ENCODE results near the gene SYNJ2BP.
A peak's percentile ranks its signal among the peaks of the same experiment; 100 is the strongest.
"Not testable (repeated sequence)": the region's sequence is repeated elsewhere in the genome, so short reads cannot be mapped to it uniquely, and the experiment has no call there.

Gene SYNJ2BP, protein sequence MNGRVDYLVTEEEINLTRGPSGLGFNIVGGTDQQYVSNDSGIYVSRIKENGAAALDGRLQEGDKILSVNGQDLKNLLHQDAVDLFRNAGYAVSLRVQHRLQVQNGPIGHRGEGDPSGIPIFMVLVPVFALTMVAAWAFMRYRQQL

DNA sequence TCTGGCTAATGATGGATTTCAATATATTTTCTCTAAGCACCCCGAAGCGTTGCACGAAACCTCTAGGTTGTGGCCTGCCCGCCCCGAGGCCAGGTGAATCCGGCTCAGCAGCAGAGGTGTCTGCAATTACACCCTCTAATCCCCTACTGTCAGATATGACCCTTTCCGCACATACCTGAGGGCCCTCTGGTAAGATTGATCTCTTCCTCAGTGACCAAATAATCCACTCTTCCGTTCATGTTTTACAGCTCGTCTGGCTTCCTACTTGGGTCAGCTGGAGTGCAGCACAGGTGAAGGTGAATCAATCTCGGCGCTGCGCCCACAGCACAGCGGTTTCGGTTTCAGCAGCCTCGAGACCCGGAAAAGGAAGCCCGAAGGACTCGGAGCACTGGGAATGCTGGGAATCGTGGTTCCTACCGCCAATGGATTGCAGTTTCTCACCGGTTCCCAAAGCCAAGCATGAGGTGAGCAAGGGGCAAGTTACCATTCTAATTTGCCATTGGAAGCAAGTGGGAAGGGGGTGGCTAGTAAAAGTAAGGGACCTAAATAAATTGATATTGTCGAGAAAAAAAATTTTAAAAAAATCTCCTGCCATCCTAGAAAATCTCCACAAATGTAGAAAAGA lies at the start of gene SYNJ2BP:
Gene SYNJ2BP, minus strand, starts transcription at position 366 of the 625 bp plus-strand sequence. Its CDS starts 127 bp downstream, at position 239.
- Histone ChIP-seq H3K9ac (ENCODE audit: low read depth, low read length) (peak within 1 kb of the TSS; percentile 86), H3K36me3 (ENCODE audit: control insufficient read depth, insufficient read depth, low read length) (peaks cover 12% of the 10 kb centered on the region), H3K27me3 (ENCODE audit: control insufficient read depth, insufficient read depth, low read length) (no peaks in the 10 kb centered on the region), H3K4me1 (ENCODE audit: control insufficient read depth, insufficient read depth, low read length) (peaks cover 12% of the 10 kb centered on the region), H3K27ac (ENCODE audit: low read depth, low read length) (peak within 1 kb of the TSS; percentile 81), H3K9me3 (ENCODE audit: control insufficient read depth, insufficient read depth, low read length) (no peaks in the 10 kb centered on the region), H3K4me3 (ENCODE audit: low read depth, low read length) (peak within 1 kb of the TSS; percentile 95)

DNA sequence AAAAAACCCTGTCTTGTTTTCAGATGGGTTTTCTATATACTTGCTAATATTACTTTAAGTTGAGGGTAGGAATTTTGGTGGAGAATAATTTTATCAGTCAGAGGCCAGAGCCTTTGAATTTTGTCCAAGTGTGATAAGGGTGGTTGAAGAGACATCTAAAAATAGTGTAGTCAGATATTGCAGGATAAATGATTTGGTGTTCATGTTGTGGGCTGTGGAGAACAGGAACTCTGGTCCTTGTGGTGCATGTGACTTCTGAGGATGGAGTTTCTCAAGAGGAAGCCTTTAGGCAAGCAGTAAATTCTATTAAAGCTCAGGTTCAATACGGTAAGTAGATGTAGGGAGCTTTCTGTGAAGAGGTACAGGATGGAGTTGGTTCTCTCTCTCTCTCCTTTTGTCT lies 37.8 kb upstream of the SYNJ2BP start:
- Histone ChIP-seq H3K9me3 (ENCODE audit: control insufficient read depth, insufficient read depth, low read length) (no peaks in the 10 kb centered on the region), H3K4me3 (ENCODE audit: low read depth, low read length) (no peak overlapping the region), H3K4me1 (ENCODE audit: control insufficient read depth, insufficient read depth, low read length) (no peaks in the 10 kb centered on the region), H3K27ac (ENCODE audit: low read depth, low read length) (no peak overlapping the region), H3K9ac (ENCODE audit: low read depth, low read length) (no peak overlapping the region), H3K27me3 (ENCODE audit: control insufficient read depth, insufficient read depth, low read length) (no peaks in the 10 kb centered on the region), H3K36me3 (ENCODE audit: control insufficient read depth, insufficient read depth, low read length) (no peaks in the 10 kb centered on the region)

DNA sequence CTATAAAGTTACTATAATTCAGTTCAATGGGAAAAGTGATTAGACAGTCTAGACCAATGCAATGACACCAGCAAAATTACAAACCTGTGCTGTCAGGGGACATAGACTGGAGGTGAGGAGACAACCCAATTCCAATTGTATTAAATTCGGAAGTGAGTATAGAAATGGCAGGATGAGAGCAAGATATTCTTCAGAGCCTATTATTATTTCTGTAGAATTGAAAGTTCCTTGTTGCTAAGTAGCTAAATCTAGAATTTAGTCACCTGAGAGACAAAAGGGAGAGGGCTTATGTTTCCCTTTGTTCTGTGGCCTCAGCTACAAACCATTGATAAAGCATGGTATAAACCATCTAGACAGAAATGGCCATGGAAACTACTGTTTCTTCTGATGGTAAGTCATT lies 35.0 kb upstream of the SYNJ2BP start, which contains the start of gene ADAM21:
Gene ADAM21, plus strand, starts transcription at position 301 of the 400 bp plus-strand sequence. CDS start 5,326 bp downstream, outside the sequence.
- H3K9ac ChIP-seq (ENCODE audit: low read depth, low read length): no peak within 1 kb of the TSS

DNA sequence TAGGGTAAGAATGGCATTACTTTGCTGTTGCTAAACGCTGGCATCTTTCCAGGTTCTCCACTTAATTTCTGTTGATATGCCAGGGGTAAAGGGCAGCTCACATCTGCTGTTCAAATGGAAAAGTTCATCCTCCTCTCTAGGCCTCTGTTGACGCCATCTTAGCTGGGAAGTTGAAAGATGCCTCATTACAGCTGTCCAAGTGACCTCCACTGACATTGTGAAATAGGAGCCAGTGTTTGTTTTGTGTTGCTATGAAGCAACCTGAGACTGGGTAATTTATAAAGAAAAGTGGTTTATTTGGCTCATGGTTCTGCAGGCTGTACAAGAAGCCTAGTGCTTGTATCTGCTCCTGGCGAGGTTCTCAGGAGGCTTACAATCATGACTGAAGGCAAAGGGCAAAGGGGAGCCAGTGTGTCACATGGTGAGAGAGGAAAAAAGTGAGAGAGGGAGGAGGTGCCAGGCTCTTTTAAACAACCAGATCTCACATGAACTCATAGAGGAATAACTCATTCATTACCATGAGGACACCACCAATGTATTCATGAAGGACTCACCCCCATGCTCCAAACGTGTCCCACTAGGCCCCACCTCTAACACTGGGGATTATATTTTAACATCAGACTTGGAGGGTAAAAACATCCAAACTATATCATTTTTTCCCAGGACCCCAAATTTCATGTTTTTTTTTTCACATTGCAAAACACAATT lies 31.9 kb upstream of the SYNJ2BP start:
- Histone ChIP-seq H3K36me3 (ENCODE audit: control insufficient read depth, insufficient read depth, low read length) (no peaks in the 10 kb centered on the region), H3K27me3 (ENCODE audit: control insufficient read depth, insufficient read depth, low read length) (no peaks in the 10 kb centered on the region), H3K27ac (ENCODE audit: low read depth, low read length) (no peak overlapping the region), H3K4me3 (ENCODE audit: low read depth, low read length) (no peak overlapping the region), H3K9me3 (ENCODE audit: control insufficient read depth, insufficient read depth, low read length) (peaks cover 36% of the 10 kb centered on the region), H3K9ac (ENCODE audit: low read depth, low read length) (no peak overlapping the region), H3K4me1 (ENCODE audit: control insufficient read depth, insufficient read depth, low read length) (no peaks in the 10 kb centered on the region)

More for the DNA sequence above, 35.0 kb upstream of the SYNJ2BP start, which contains the start of gene ADAM21:
- Histone ChIP-seq H3K36me3 (ENCODE audit: control insufficient read depth, insufficient read depth, low read length) (no peaks in the 10 kb centered on the region), H3K4me3 (ENCODE audit: low read depth, low read length) (no peak within 1 kb of the TSS), H3K27me3 (ENCODE audit: control insufficient read depth, insufficient read depth, low read length) (no peaks in the 10 kb centered on the region), H3K4me1 (ENCODE audit: control insufficient read depth, insufficient read depth, low read length) (no peaks in the 10 kb centered on the region), H3K9me3 (ENCODE audit: control insufficient read depth, insufficient read depth, low read length) (peaks cover 10% of the 10 kb centered on the region; the same call in 1 of the 2 replicates), H3K27ac (ENCODE audit: low read depth, low read length) (no peak within 1 kb of the TSS)

DNA sequence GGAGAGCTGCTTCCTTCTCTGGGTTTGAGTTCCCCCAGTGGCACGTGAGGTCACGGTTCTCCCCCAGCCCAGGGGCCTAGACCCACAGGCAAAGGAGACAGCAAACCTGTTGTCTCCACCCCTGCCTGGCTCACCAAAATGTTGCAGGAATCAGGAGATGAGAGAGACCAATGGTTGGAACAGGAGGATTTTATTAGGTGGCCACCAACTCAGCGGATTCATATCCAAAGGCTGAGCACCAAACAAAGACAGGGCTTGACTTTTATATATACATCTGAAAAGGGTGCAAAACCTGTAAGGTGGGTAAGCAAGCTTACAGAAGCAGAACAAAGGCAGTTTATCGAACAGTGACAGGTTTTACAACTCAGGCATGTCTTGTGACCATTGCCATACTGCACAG lies 25.9 kb upstream of the SYNJ2BP start:
- Histone ChIP-seq H3K4me1 (ENCODE audit: control insufficient read depth, insufficient read depth, low read length) (no peaks in the 10 kb centered on the region), H3K4me3 (ENCODE audit: low read depth, low read length) (no peak overlapping the region), H3K9ac (ENCODE audit: low read depth, low read length) (no peak overlapping the region), H3K9me3 (ENCODE audit: control insufficient read depth, insufficient read depth, low read length) (peaks cover 70% of the 10 kb centered on the region), H3K27me3 (ENCODE audit: control insufficient read depth, insufficient read depth, low read length) (no peaks in the 10 kb centered on the region), H3K27ac (ENCODE audit: low read depth, low read length) (no peak overlapping the region), H3K36me3 (ENCODE audit: control insufficient read depth, insufficient read depth, low read length) (no peaks in the 10 kb centered on the region)

DNA sequence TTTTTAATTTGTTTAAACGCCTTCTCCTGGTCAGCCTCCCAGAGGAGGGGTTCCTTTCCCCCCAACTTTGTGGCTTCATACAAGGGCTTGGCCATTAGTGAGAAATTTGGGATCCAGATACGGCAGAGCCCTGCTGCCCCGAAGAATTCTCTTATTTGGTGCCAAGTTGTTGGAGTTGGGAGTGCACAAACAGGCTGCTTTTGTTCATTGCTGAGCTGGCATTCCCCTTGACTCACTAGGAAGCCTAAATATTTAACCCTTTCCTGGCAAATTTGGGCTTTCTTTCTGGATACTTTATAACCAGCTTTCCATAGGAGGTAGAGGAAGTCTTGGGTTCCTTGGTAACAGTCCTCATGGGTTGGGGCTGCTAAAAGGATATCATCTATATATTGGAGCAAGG lies 24.8 kb upstream of the SYNJ2BP start:
- Histone ChIP-seq H3K4me3 (ENCODE audit: low read depth, low read length) (no peak overlapping the region), H3K27ac (ENCODE audit: low read depth, low read length) (no peak overlapping the region), H3K9me3 (ENCODE audit: control insufficient read depth, insufficient read depth, low read length) (peaks cover 69% of the 10 kb centered on the region), H3K36me3 (ENCODE audit: control insufficient read depth, insufficient read depth, low read length) (no peaks in the 10 kb centered on the region), H3K4me1 (ENCODE audit: control insufficient read depth, insufficient read depth, low read length) (no peaks in the 10 kb centered on the region), H3K27me3 (ENCODE audit: control insufficient read depth, insufficient read depth, low read length) (no peaks in the 10 kb centered on the region), H3K9ac (ENCODE audit: low read depth, low read length) (no peak overlapping the region)

DNA sequence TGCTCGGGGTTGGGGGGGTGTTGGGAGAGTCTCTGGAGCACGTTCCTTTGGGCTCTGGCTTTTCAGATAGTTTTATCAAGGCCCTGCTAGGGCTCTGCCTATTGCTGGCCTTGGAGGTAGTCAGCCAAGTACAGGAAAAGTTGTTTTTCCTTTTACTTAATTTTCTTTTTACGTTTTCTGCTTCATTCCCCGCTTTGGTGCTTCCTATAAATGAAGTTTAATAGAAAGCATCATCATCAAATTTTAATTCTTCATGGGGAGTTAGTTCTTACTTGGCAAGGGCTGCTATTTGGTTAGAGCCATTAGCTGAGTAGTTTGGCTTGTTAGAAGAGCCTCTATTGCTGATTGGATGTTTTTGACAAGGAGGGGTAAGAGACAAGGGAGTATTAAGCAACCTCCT lies 20.0 kb upstream of the SYNJ2BP start:
- Histone ChIP-seq H3K4me1 (ENCODE audit: control insufficient read depth, insufficient read depth, low read length) (no peaks in the 10 kb centered on the region), H3K9ac (ENCODE audit: low read depth, low read length) (no peak overlapping the region), H3K9me3 (ENCODE audit: control insufficient read depth, insufficient read depth, low read length) (peaks cover 38% of the 10 kb centered on the region), H3K36me3 (ENCODE audit: control insufficient read depth, insufficient read depth, low read length) (no peaks in the 10 kb centered on the region), H3K4me3 (ENCODE audit: low read depth, low read length) (no peak overlapping the region), H3K27me3 (ENCODE audit: control insufficient read depth, insufficient read depth, low read length) (no peaks in the 10 kb centered on the region), H3K27ac (ENCODE audit: low read depth, low read length) (no peak overlapping the region)

DNA sequence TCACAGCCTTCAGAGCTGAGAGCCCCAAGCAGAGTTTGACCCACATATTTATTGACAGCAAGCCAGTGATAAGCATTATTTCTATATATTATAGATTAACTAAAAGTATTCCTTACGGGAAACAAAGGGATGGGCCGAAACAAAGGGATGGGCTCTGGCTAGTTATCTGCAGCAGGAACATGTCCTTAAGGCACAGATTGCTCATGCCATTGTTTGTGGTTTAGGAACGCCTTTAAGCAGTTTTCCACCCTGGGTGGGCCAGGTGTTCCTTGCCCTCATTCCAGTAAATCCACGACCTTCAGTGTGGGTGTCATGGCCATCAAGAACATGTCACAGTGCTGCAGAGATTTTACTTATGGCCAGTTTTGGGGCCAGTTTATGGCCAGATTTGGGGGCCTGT lies 9.7 kb upstream of the SYNJ2BP start:
- H3K36me3 ChIP-seq (ENCODE audit: control insufficient read depth, insufficient read depth, low read length): not testable (repeated sequence)

DNA sequence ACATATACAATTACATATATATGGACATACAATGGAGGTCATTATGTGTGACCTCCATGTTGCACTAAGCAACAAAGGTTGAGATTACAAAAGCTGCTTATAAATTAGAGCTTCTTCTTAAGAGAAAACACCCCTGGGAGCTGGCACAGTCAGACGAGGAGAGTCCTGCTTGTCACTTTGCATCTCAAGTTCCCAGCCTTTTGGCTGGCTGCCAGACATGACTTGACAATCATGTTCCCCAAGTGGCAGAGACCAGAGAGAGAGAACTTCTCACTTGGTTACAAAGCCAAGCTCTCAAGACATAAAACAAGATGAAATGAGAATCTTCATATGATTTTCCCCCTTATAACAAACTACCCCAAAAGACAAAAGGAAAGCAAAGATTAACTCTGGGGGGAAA lies 8.5 kb upstream of the SYNJ2BP start:
- H3K27ac ChIP-seq (ENCODE audit: low read depth, low read length): no peak overlapping the region
- H3K4me1 ChIP-seq (ENCODE audit: control insufficient read depth, insufficient read depth, low read length): no peaks in the 10 kb centered on the region
- no peaks in the 10 kb centered on the region for H3K27me3 ChIP-seq (ENCODE audit: control insufficient read depth, insufficient read depth, low read length)
- H3K4me3 ChIP-seq (ENCODE audit: low read depth, low read length): no peak overlapping the region
- H3K36me3 ChIP-seq (ENCODE audit: control insufficient read depth, insufficient read depth, low read length): no peaks in the 10 kb centered on the region
- peaks cover 27% of the 10 kb centered on the region for H3K9me3 ChIP-seq (ENCODE audit: control insufficient read depth, insufficient read depth, low read length)
- H3K9ac ChIP-seq (ENCODE audit: low read depth, low read length): no peak overlapping the region

More for the DNA sequence above, 9.7 kb upstream of the SYNJ2BP start:
- not testable (repeated sequence) for H3K4me3 ChIP-seq (ENCODE audit: low read depth, low read length); H3K9ac ChIP-seq (ENCODE audit: low read depth, low read length); H3K27ac ChIP-seq (ENCODE audit: low read depth, low read length); H3K4me1 ChIP-seq (ENCODE audit: control insufficient read depth, insufficient read depth, low read length); H3K27me3 ChIP-seq (ENCODE audit: control insufficient read depth, insufficient read depth, low read length)
- H3K9me3 ChIP-seq (ENCODE audit: control insufficient read depth, insufficient read depth, low read length): peaks cover 27% of the 10 kb centered on the region

DNA sequence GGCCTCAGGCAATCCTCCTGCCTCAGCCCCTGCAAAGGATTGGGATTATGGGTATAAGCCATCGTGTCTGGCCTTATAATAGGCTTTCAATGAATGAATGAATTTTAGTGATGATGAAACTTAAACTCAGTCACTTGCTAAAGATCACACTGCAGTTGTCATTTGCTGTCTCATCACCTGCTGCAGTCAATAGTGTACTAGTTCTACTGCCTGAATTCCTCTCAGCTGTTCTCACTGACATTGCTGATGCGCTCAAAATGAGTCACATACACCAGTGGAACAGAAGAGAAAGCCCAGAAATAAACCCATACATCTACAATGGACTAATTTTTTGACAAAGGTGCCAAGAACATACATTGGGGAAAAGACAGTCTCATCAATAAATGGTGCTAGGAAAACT lies 5.6 kb upstream of the SYNJ2BP start:
- Histone ChIP-seq H3K9ac (ENCODE audit: low read depth, low read length) (no peak overlapping the region), H3K9me3 (ENCODE audit: control insufficient read depth, insufficient read depth, low read length) (peaks cover 23% of the 10 kb centered on the region), H3K27ac (ENCODE audit: low read depth, low read length) (no peak overlapping the region), H3K27me3 (ENCODE audit: control insufficient read depth, insufficient read depth, low read length) (no peaks in the 10 kb centered on the region), H3K4me1 (ENCODE audit: control insufficient read depth, insufficient read depth, low read length) (peaks cover under 1% of the 10 kb centered on the region; the same call in 1 of the 2 replicates), H3K4me3 (ENCODE audit: low read depth, low read length) (no peak overlapping the region), H3K36me3 (ENCODE audit: control insufficient read depth, insufficient read depth, low read length) (no peaks in the 10 kb centered on the region)

All from HUES48 (cell line).